Caco-2 (cell line): ENCODE data around the gene SVOP. TPM values are rescaled to one million over a fixed set of nuclear protein-coding genes. Genes with fewer than 3 reads are reported as not detected.

Source experiments
- BruUV-seq: library from RNA; stranded (reverse); fragments of 400-500 nt; replicated peaks from 2 replicates; lab custom pipeline; 2021; lab: Mats Ljungman, UMichigan
- CTCF ChIA-PET: fragments of 300-600 bp; sonication (Branson Sonifier 250); formaldehyde crosslinking; loops from one replicate; lab custom pipeline; 2022; ENCODE audit warnings: antibody characterized with exemption; lab: Charles Lee
- POLR2A ChIA-PET: fragments of 300-600 bp; sonication (Branson Sonifier 250); formaldehyde crosslinking; loops from one replicate; lab custom pipeline; 2022; ENCODE audit warnings: antibody characterized with exemption; lab: Charles Lee
- DNase-seq, 2 experiments: peaks; one replicate each; pipeline versions ENCODE4 v3.0.0 to v3.0.0-alpha.2; 2020 to 2022
- H3K27me3 ChIP-seq: replicated peaks from 2 replicates; pipeline ENCODE4 v1.6.0; 2011; ENCODE audit warnings: low read length; ENCODE audit not compliant: control insufficient read depth, insufficient read depth
- H3K36me3 ChIP-seq: 2 replicates; pipeline ENCODE4 v1.5.1; 2011; ENCODE audit warnings: low read length; ENCODE audit not compliant: control insufficient read depth, insufficient read depth
- H3K4me1 ChIP-seq: fragments of 250-450 bp; sonication (Bioruptor Pico); 2 replicates; pipeline ENCODE4 v1.5.1; 2020; ENCODE audit warnings: mild to moderate bottlenecking
- H3K4me3 ChIP-seq: 2 replicates; pipeline ENCODE4 v1.5.1; 2011; ENCODE audit warnings: low read depth, mild to moderate bottlenecking, control low read depth, low read length
- H3K9me3 ChIP-seq: fragments of 250-450 bp; sonication (Bioruptor Pico); 2 replicates; pipeline ENCODE4 v1.5.1; 2020; ENCODE audit warnings: mild to moderate bottlenecking, moderate library complexity
- H3K27ac Mint-ChIP-seq: one replicate; pipeline ENCODE4 v1.8.0; 2022; ENCODE audit warnings: mixed read lengths; ENCODE audit not compliant: unreplicated experiment
- H3K27me3 Mint-ChIP-seq: one replicate; pipeline ENCODE4 v1.8.0; 2022; ENCODE audit warnings: mixed read lengths; ENCODE audit not compliant: insufficient read depth, unreplicated experiment
- H3K36me3 Mint-ChIP-seq: one replicate; pipeline ENCODE4 v1.8.0; 2022; ENCODE audit warnings: mild to moderate bottlenecking, mixed read lengths; ENCODE audit not compliant: insufficient read depth, unreplicated experiment
- H3K4me1 Mint-ChIP-seq: one replicate; pipeline ENCODE4 v1.8.0; 2022; ENCODE audit warnings: low read depth, mixed read lengths; ENCODE audit not compliant: unreplicated experiment
- H3K4me3 Mint-ChIP-seq: one replicate; pipeline ENCODE4 v1.8.0; 2022; ENCODE audit warnings: mild to moderate bottlenecking, moderate library complexity, mixed read lengths; ENCODE audit not compliant: unreplicated experiment
- H3K9me3 Mint-ChIP-seq: one replicate; pipeline ENCODE4 v1.8.0; 2022; ENCODE audit warnings: mixed read lengths; ENCODE audit not compliant: unreplicated experiment
- CTCF ChIP-seq, 2 experiments: fragments of 200-600 bp in 1 of 2; IDR thresholded peaks; 1 replicate in 1 of 2; 2 replicates in 1 of 2; pipeline versions ENCODE4 v1.5.1 to v1.8.0; 2011 to 2022; ENCODE audit warnings: antibody characterized with exemption in 1 of 2, control low read depth in 1 of 2, inconsistent platforms in 1 of 2, low read depth in 1 of 2, low read length in 1 of 2, mild to moderate bottlenecking in 1 of 2, moderate library complexity in 1 of 2; ENCODE audit not compliant: insufficient read depth in 1 of 2, severe bottlenecking in 1 of 2, unreplicated experiment in 1 of 2
- intact Hi-C: fragments of 100-400 bp; cut with micrococcal nuclease; formaldehyde crosslinking; loops from one replicate; pipeline ENCODE4 v1.10.0; 2022; ENCODE audit not compliant: unreplicated experiment
- total RNA-seq: library from RNA; stranded (reverse); gene quantifications from 2 replicates; pipeline ENCODE4 v1.2.3, GENCODE V29; 2022

SVOP gene
- total RNA-seq, 1 experiment from 2014 or later = 0.09 TPM

- no peaks in the 10 kb centered on the region for H3K27me3 ChIP-seq
- Mint-ChIP-seq H3K36me3 (no peaks in the 10 kb centered on the region), H3K27ac (no peak overlapping the region), H3K27me3 (peaks cover 2% of the 10 kb centered on the region), H3K4me3 (no peak overlapping the region), H3K4me1 (peaks cover 8% of the 10 kb centered on the region), H3K9me3 (peaks cover 14% of the 10 kb centered on the region)
- H3K4me1 ChIP-seq = no peaks in the 10 kb centered on the region
- H3K36me3 ChIP-seq = no peaks in the 10 kb centered on the region
- TF ChIP-seq CTCF (IDR thresholded peaks at IDR 0.05; ENCODE audit: insufficient read depth in 1 of 2, low read depth in 1 of 2, low read length in 1 of 2, severe bottlenecking in 1 of 2, unreplicated experiment in 1 of 2) = peak; percentile 90 to 91
- peaks cover 4% of the 10 kb centered on the region; the same call in 1 of the 2 replicates for H3K9me3 ChIP-seq
- POLR2A ChIA-PET = interaction anchor here (0.8 kb wide), 1 partner anchor 20 kb away, joined by 3 read pairs; no protein-coding TSS in a partner anchor
- CTCF ChIA-PET = interaction anchor here (0.6 to 1.4 kb wide), 12 partner anchors 8 to 183 kb away, joined by 3 to 11 read pairs (median 4); partner anchors contain the start of gene DAO
- H3K4me3 ChIP-seq = no peak overlapping the region
- no TSS peak for BruUV-seq
- intact Hi-C loops = loop anchor here (1.0 to 5.0 kb wide), 4 partner anchors 67 to 286 kb away; partner anchors contain the start of gene ALKBH2
- DNase-seq = peak; percentile 70 to 76
Observed at GRCh38 chr12:108950991-108951739, 69.7 kb downstream of the SVOP start.

- Histone ChIP-seq H3K4me3 (no peak overlapping the region), H3K36me3 (no peaks in the 10 kb centered on the region), H3K9me3 (peaks cover 4% of the 10 kb centered on the region; the same call in 1 of the 2 replicates), H3K27me3 (no peaks in the 10 kb centered on the region), H3K4me1 (no peaks in the 10 kb centered on the region)
- ChIA-PET CTCF (interaction anchor here (0.7 to 1.4 kb wide), 5 partner anchors 11 to 146 kb away, joined by 3 to 9 read pairs (median 7); no protein-coding TSS in a partner anchor), POLR2A (no interaction called here)
- DNase-seq = no peak
- TF ChIP-seq CTCF (IDR thresholded peaks at IDR 0.05; ENCODE audit: insufficient read depth in 1 of 2, low read depth in 1 of 2, low read length in 1 of 2, severe bottlenecking in 1 of 2, unreplicated experiment in 1 of 2) = no peak
- H3K4me1 Mint-ChIP-seq = peaks cover 8% of the 10 kb centered on the region
- intact Hi-C loops = loop anchor here (5.0 kb wide), 1 partner anchor 148 kb away; no protein-coding TSS in a partner anchor
- H3K9me3 Mint-ChIP-seq = peaks cover 14% of the 10 kb centered on the region
- no peaks in the 10 kb centered on the region for H3K36me3 Mint-ChIP-seq
- no TSS peak for BruUV-seq
- no peak overlapping the region for H3K4me3 Mint-ChIP-seq
- no peak overlapping the region for H3K27ac Mint-ChIP-seq
- peaks cover 2% of the 10 kb centered on the region for H3K27me3 Mint-ChIP-seq
Observed at GRCh38 chr12:108949976-108950375, 70.9 kb downstream of the SVOP start.

GRCh38 chr12:108948367-108948766 is 72.5 kb downstream of the SVOP start:
- peaks cover 4% of the 10 kb centered on the region; the same call in 1 of the 2 replicates for H3K9me3 ChIP-seq
- Mint-ChIP-seq H3K4me3 (no peak overlapping the region), H3K4me1 (peaks cover 8% of the 10 kb centered on the region), H3K27ac (no peak overlapping the region), H3K27me3 (peaks cover 2% of the 10 kb centered on the region), H3K9me3 (peaks cover 14% of the 10 kb centered on the region), H3K36me3 (no peaks in the 10 kb centered on the region)
- no peak for DNase-seq
- H3K4me3 ChIP-seq = no peak overlapping the region
- H3K27me3 ChIP-seq = no peaks in the 10 kb centered on the region
- intact Hi-C loops = no loop called here
- TF ChIP-seq CTCF (IDR thresholded peaks at IDR 0.05; ENCODE audit: insufficient read depth in 1 of 2, low read depth in 1 of 2, low read length in 1 of 2, severe bottlenecking in 1 of 2, unreplicated experiment in 1 of 2) = no peak
- ChIA-PET CTCF (interaction anchor here (0.6 kb wide), 1 partner anchor 115 kb away, joined by 5 read pairs; no protein-coding TSS in a partner anchor), POLR2A (no interaction called here)
- H3K36me3 ChIP-seq = no peaks in the 10 kb centered on the region
- BruUV-seq = no TSS peak
- no peaks in the 10 kb centered on the region for H3K4me1 ChIP-seq
